ENCODE results near the gene EPN2.

Gene EPN2

DNA sequence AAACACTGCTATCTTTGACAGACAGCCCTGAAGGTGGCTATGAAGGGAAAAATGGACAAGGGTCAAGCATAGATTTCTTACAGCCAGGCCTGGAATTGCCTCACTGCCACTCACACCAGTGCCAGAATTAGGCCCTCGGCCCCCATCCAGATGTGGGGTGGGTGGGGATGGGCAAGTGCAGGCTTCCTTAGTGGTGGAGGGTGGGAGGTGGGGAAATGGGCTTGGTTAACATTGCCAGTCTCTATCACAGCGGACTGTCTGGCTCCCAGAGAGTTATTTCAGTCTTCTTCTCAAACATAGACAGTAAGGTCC is 100.5 kb downstream of the EPN2 start:
- Mint-ChIP-seq H3K4me1 (ENCODE audit: low read depth) (peaks cover 2% of the 10 kb centered on the region), H3K27me3 (ENCODE audit: low read depth) (peaks cover 6% of the 10 kb centered on the region), H3K36me3 (ENCODE audit: low read depth) (no peaks in the 10 kb centered on the region), H3K4me3 (no peak overlapping the region), H3K9me3 (no peaks in the 10 kb centered on the region), H3K27ac (no peak overlapping the region)

DNA sequence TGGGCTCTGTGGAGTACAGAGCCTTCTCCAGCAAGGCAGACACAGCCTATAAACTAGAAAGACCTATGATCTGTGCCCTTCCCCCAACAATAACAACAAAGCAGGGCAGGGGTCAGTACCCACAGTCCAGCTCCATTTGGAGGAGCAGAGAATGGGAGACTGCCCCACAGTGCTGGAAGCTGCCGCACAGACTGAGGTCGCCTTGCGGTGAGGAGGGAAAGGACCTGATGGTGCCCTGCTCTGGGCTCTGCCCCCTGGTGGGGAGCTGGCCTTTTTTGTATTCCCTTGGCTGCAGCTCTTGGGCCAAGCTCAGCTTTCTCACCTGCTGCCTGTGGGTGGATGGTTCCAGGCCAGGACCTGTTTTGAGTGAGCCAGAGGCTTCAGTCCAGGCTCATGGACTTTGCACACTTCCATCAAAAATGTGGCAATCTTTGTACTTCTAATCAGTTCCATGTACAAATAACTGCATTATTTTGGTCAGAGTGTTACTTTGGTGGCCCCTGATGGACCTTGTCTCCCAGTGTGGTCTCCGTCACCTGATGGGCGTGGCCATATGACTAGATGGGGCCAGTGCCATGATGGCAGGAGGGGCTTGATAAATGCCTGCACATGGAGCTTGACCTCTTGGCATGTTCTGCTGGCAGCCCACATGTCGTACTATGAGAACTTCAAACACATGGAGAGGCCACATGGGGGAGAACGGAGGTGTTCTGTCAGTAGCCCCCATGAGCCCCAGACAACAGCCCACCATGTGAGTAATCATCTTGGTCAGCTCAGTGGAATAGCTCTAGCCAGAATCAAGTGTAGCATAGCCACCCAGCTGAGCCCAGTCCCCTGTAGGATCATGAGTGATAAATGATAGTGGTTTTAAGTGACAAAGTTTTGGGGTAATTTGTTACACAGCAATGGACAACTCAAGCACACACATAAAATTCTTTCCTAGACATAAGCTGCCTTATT is 101.1 kb downstream of the EPN2 start:
- Mint-ChIP-seq H3K36me3 (ENCODE audit: low read depth) (no peaks in the 10 kb centered on the region), H3K4me1 (ENCODE audit: low read depth) (no peaks in the 10 kb centered on the region), H3K27ac (no peak overlapping the region), H3K27me3 (ENCODE audit: low read depth) (peaks cover 6% of the 10 kb centered on the region), H3K9me3 (no peaks in the 10 kb centered on the region), H3K4me3 (no peak overlapping the region)

DNA sequence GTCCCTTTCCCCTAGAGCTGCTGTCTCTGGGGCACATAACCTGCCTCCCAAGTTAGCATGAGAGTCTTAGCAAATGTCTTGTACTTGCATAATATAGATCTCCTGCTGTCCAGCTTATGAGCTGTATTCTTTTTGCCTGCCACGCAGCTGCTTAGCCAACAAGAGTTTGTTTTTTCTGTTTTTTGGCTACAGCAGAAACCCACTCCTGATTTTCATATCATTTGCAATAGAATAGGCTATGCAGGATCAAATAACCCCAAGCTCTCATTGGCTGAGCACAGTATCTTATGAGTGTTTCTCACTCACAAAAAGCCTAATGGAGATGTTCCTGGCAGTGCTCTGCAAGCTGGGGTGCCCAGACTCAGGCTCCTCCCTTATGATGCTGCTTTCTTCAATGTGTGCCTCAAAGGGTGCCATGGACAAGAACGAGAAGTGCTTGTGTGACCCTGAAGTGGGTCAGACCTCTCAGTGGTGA is 102.2 kb downstream of the EPN2 start:
- H3K27ac Mint-ChIP-seq: no peak overlapping the region
- no peak overlapping the region for H3K4me3 Mint-ChIP-seq
- H3K36me3 Mint-ChIP-seq (ENCODE audit: low read depth): no peaks in the 10 kb centered on the region
- no peaks in the 10 kb centered on the region for H3K4me1 Mint-ChIP-seq (ENCODE audit: low read depth)
- H3K9me3 Mint-ChIP-seq: no peaks in the 10 kb centered on the region
- peaks cover 6% of the 10 kb centered on the region for H3K27me3 Mint-ChIP-seq (ENCODE audit: low read depth)

DNA sequence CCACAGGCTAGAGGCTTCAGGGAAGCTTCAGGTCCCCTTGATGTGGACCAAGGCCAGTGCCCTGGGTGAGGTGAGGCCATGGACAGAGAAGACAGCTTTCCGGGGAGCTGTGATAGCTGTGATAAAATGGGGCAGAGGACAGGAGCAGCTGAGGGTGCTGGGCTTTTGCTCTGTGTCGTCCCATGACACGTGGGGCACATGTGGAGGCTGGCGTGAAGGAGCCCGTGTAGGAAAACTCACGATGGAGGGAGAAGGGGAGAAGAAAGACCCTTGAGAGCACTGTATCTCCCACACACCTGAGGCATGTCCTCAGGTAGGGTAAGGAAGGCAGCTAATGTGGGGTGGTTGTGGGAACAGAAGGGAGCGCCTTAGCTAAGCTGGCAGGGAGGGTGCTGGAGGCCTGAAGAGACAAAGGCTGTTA is 104.1 kb downstream of the EPN2 start:
- Mint-ChIP-seq H3K9me3 (no peaks in the 10 kb centered on the region), H3K4me3 (no peak overlapping the region), H3K27ac (no peak overlapping the region), H3K27me3 (ENCODE audit: low read depth) (peaks cover 6% of the 10 kb centered on the region), H3K4me1 (ENCODE audit: low read depth) (no peaks in the 10 kb centered on the region), H3K36me3 (ENCODE audit: low read depth) (no peaks in the 10 kb centered on the region)

DNA sequence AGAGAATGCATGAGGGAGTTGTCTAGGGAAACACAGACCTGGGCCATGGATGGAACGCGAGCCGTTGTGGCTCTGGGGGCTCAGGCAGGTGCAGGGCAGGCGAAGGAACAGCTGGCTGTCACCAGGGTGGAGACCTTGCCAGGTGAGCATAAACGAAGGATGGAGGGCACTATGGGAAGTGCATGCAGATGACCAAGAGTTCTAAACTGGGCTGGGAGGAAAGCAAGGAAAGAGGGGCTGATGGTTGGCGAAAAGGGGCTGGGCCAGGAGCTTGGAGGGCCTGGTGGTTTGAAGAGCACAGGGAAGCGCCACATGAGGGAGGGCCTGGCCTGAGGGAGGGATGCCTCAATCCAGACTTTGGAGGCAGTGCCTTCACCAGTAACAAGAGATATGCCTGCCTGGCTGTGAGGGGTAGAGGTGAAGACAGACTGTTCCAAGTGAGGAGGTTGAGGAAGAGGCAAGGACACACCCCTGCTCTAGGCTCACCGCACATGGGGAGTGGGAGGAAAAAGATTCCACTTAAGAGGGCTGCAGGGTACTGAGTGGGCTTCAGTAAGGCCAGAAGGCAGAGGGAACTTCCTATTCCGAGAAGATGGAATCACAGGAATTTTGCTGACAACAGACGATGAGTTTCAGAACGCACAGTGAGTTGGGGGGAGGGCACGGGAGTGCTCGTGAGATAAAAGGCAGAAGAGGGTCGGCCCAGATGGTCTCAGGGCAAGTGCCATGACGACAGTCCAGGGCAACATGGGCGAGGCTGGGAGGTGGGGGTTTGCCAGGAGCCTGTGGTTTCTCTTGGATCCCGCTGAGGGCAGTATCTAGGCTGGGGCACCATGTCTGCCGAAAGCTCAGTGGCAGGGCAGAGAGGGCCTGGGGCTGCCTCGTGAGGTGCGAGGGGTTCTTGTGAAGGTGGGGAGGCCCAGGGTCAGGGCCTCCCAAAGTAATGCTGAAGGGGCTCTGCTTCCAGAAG is 104.8 kb downstream of the EPN2 start:
- Mint-ChIP-seq H3K4me3 (no peak overlapping the region), H3K4me1 (ENCODE audit: low read depth) (no peaks in the 10 kb centered on the region), H3K27me3 (ENCODE audit: low read depth) (peaks cover 6% of the 10 kb centered on the region), H3K27ac (no peak overlapping the region), H3K36me3 (ENCODE audit: low read depth) (no peaks in the 10 kb centered on the region), H3K9me3 (no peaks in the 10 kb centered on the region)

DNA sequence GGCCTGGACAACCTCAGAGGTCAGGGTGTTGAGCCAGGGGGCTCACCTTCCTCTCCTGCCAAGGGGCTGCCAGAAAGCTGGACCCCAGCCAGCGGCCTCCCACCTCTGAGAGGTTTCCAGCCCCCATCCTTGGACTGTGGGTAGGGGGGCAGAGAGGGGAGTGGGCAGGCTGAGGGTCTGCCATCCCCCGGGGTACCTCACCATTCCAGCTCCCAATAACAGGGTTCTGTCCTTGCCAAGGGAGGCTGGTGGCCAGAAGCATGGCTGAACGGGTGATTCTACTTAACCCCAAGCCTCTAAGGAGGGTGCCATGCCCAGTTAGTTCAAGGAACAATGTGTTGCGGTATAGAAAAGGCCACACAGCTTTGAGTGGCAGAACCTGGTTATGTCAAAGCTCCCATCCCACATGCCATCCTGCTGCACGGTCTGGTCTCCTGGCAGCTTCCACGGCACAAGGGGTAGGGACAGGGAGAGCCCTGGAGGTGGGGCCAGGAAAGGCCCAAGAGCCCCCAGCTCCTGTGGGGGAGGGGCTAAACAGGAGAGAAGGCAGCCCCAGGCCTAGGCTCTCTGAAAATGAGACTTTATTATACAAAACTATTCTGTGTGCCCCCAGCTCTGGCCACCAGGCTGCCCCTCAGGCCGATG is 105.6 kb downstream of the EPN2 start:
- no peaks in the 10 kb centered on the region for H3K4me1 Mint-ChIP-seq (ENCODE audit: low read depth)
- H3K9me3 Mint-ChIP-seq: no peaks in the 10 kb centered on the region
- H3K27ac Mint-ChIP-seq: no peak overlapping the region
- H3K36me3 Mint-ChIP-seq (ENCODE audit: low read depth): no peaks in the 10 kb centered on the region
- peaks cover 6% of the 10 kb centered on the region for H3K27me3 Mint-ChIP-seq (ENCODE audit: low read depth)
- no peak overlapping the region for H3K4me3 Mint-ChIP-seq

DNA sequence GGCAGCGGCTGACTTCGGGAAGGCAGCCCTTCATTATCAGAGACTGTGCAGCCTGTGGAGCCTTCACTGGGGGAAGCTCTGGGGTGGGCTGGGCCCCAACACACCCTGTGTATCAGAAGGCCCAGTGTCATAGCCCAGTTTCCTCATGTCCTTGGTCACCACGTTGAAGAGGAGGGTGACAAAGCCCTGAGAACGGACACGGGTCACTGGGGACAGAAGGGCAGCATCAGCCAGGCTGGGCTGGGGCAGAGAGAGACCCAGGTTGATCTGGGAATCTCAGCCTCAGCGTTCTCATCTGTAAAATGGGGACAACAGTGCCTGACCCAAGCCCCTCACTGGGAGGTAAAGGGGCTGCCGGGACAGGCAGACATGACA is 106.1 kb downstream of the EPN2 start:
- no peak overlapping the region for H3K27ac Mint-ChIP-seq
- H3K4me3 Mint-ChIP-seq: no peak overlapping the region
- H3K9me3 Mint-ChIP-seq: no peaks in the 10 kb centered on the region
- H3K36me3 Mint-ChIP-seq (ENCODE audit: low read depth): no peaks in the 10 kb centered on the region
- H3K4me1 Mint-ChIP-seq (ENCODE audit: low read depth): no peaks in the 10 kb centered on the region
- peaks cover 6% of the 10 kb centered on the region for H3K27me3 Mint-ChIP-seq (ENCODE audit: low read depth)

DNA sequence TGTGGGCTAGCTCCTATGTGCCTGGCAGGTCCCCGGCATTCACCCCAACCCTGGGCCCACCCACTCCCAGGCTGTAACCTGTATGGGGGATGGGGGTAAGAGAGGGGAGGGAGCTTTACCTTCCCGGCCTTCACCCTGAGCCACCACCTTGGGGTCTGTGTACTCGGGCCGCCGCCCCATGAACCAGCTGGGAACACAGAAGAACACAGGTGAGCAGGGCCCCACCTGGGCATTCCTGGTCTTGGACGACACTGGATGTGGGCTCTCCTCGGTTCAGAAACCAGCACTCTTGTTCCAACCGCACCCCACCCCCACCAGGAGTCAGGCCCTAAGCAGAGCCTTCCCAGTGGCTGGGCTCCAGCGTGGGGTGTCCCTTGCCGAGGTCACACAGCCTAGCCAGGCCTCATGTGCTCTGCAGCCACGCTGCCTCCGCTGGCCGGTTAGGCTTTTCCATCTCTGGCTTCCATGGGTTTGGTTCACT is 106.5 kb downstream of the EPN2 start:
- peaks cover 6% of the 10 kb centered on the region for H3K27me3 Mint-ChIP-seq (ENCODE audit: low read depth)
- H3K36me3 Mint-ChIP-seq (ENCODE audit: low read depth): no peaks in the 10 kb centered on the region

DNA sequence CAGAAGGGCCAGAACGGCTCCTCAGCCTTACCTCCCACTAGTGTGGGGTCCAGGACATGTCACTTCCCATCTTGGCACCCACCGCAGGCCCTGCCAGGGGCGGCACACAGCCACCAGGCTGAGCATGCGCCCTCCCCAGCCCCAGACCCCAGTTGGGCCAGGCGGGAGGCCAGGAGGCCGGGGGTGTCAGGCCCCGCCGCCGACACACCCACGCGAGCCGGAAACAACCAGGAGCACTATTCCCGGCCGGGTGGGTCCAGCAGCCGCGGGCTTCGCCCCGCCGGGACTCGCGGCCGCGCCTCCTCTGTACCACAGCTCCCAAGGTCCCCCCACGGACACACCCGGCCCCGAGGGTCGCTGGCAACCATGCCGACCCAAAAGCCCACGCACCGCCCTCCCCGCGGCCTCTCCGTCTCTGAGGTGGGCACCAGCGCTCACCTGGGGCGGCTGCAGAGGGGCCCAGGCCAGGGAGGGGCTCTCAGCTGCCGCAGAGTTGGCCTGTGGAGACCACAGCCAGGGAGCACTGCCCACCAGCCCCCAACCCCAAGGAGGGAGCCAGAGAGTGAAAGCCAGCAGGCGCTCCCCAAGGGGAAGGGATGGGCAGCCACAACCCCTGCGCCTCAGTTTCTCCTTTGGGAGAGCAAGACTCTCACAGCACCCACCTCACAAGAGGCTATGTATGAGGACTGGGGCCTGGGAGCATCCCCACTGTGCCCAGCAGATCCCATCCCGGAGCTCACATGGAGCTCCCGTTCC is 107.3 kb downstream of the EPN2 start:
- no peak overlapping the region for H3K27ac Mint-ChIP-seq
- peaks cover 2% of the 10 kb centered on the region for H3K27me3 Mint-ChIP-seq (ENCODE audit: low read depth)
- no peak overlapping the region for H3K4me3 Mint-ChIP-seq
- H3K4me1 Mint-ChIP-seq (ENCODE audit: low read depth): no peaks in the 10 kb centered on the region
- no peaks in the 10 kb centered on the region for H3K36me3 Mint-ChIP-seq (ENCODE audit: low read depth)
- H3K9me3 Mint-ChIP-seq: no peaks in the 10 kb centered on the region

More for the DNA sequence above, 106.5 kb downstream of the EPN2 start:
- Mint-ChIP-seq H3K4me3 (no peak overlapping the region), H3K27ac (no peak overlapping the region), H3K4me1 (ENCODE audit: low read depth) (no peaks in the 10 kb centered on the region), H3K9me3 (no peaks in the 10 kb centered on the region)

DNA sequence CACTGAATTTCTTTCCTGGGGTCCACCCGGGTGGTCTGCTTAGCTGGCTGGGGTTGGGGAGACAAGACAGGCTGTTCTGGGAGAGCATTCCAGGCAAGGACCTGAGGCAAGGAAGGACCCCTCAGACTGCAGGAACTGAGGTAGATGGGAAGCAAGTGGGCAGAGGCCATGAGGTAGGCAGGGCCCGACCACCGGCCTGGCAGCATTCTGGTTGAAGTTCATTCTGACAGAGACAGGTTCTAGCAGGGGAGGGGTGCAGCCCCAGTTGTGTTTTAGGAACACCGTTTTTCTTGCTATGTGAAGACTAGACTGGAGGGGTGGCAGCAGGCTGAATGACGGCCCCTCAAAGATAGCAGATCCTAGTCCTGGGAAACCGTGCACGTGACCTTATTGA is 107.9 kb downstream of the EPN2 start:
- Mint-ChIP-seq H3K27ac (no peak overlapping the region), H3K9me3 (no peaks in the 10 kb centered on the region), H3K4me1 (ENCODE audit: low read depth) (no peaks in the 10 kb centered on the region), H3K36me3 (ENCODE audit: low read depth) (no peaks in the 10 kb centered on the region), H3K27me3 (ENCODE audit: low read depth) (no peaks in the 10 kb centered on the region), H3K4me3 (no peak overlapping the region)

DNA sequence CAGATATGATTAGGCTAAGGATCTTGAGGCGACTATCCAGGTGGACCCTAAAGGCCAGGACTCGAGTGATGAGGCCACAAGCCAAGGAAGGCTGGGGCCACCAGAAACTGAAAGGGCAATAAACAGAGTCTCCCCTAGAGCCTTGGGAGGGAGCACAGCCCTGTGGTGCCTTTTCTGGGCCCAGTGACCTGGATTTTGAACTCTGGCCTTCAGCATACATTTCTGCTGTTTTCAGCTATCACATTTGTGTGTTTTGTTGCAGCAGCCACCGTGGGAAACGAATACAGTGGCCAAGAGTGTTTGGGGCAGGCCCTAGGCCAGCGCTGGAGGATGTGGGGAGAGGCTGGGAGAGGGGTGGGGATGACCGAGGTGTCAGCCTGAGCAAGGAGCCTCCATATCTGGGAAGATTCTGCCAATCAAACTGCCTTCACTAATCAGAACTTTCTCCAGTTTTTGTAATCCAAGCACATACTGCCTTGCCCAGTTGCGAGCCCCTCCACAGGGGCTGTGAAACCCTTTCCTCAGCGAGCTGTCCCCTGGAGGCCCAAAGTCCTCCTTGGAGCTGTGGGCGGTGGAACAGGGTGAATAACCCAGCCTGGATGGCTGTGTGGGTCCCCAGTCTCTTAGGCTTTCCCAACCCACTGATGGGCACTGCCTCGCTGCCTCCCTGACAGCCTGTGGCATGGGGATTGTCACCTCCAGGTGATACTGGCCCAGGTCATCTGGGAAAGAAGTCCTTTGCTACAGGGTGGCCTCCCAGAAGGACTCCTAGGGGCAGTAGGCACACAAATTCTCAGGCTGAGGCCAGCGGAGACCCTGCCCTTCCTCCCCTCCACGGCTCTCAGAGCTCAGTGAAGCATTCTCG is 108.6 kb downstream of the EPN2 start:
- no peaks in the 10 kb centered on the region for H3K36me3 Mint-ChIP-seq (ENCODE audit: low read depth)
- no peaks in the 10 kb centered on the region for H3K27me3 Mint-ChIP-seq (ENCODE audit: low read depth)
- H3K4me1 Mint-ChIP-seq (ENCODE audit: low read depth): no peaks in the 10 kb centered on the region
- H3K9me3 Mint-ChIP-seq: no peaks in the 10 kb centered on the region
- no peak overlapping the region for H3K4me3 Mint-ChIP-seq
- no peak overlapping the region for H3K27ac Mint-ChIP-seq

DNA sequence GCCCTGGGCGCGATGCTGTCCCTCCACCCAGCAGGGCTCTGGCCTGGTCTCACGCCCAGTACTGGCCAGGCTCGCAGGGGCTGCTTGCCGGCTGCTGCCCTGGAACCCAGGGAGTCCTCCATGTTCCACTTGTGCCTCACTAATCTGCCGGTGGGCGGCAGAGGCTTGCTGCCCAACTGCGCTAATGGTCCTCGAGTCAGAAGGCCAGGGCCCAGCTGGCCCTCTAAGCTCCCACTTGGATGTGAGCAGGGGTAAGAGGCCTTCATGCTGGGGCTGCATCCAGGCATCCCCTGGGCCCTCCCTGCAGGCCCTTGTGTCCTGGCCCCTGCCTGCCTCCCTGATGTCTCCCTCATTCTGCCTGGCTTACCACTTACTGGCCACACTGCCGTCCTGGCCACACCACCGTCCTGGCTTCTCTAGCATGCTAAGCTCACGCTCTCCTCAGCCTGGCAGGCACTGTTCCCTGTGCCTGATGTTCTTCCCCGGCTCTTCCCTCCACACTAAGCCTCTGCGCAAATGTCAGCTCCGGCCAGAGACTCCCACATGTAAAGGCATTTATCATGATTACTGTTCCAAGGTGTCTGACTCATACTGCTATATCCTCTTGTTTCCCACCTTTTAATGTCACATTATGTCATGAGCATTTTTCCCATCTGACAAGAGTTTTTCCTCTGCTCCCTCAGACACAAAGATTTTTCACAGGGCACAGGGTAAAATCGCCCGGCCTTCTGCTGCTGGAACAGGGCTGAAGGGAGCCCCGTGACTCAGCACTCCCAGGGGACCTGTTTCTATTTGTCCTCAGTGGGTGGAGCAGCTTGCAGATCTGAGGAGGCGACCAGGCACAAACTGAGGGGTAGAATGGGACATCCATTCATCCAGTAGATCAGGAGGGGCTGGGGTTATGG is 109.4 kb downstream of the EPN2 start:
- Mint-ChIP-seq H3K27me3 (ENCODE audit: low read depth) (peaks cover 6% of the 10 kb centered on the region), H3K27ac (no peak overlapping the region), H3K36me3 (ENCODE audit: low read depth) (no peaks in the 10 kb centered on the region), H3K4me1 (ENCODE audit: low read depth) (no peaks in the 10 kb centered on the region), H3K9me3 (no peaks in the 10 kb centered on the region), H3K4me3 (no peak overlapping the region)

Data from T-helper 1 cell treated with Interleukin-12 subunit alpha and Interleukin-12 subunit beta and Interleukin-4 antibody, amounts not matched to agents 30 μg/mL and 1 μg/mL, for 36 hours (primary cell).